WTC11 (cell line): Measurements from ENCODE around the gene ELAVL1. TPM values are rescaled to one million over a fixed set of nuclear protein-coding genes. Genes with fewer than 3 reads are reported as not detected.

Source experiments
- ATAC-seq: fragments of 200-7000 bp; cut with Tn5 transposase; 2 replicates; pipeline ENCODE4 v1.10.0; 2021; ENCODE audit warnings: mild to moderate bottlenecking, moderate library complexity
- CTCF ChIA-PET: fragments of 300-600 bp; sonication (Branson Sonifier 250); formaldehyde crosslinking; loops from one replicate; lab custom pipeline; 2021; ENCODE audit warnings: antibody characterized with exemption; lab: Charles Lee
- POLR2A ChIA-PET: fragments of 350-600 bp; sonication (Branson Sonifier 250); formaldehyde crosslinking; loops from one replicate; lab custom pipeline; 2021; ENCODE audit warnings: antibody characterized with exemption; lab: Charles Lee
- DNase-seq: peaks from one replicate; pipeline ENCODE4 v3.0.0; 2021; ENCODE audit warnings: low spot score
- H3K27ac Mint-ChIP-seq: 2 replicates; pipeline ENCODE4 v1.8.0; 2021; ENCODE audit warnings: mixed read lengths
- H3K27me3 Mint-ChIP-seq: 2 replicates; pipeline ENCODE4 v1.8.0; 2021; ENCODE audit warnings: low read depth, mild to moderate bottlenecking, moderate library complexity, mixed read lengths
- H3K36me3 Mint-ChIP-seq: 2 replicates; pipeline ENCODE4 v1.8.0; 2021; ENCODE audit warnings: mixed read lengths
- H3K4me1 Mint-ChIP-seq: 2 replicates; pipeline ENCODE4 v1.8.0; 2022; ENCODE audit warnings: mixed read lengths
- H3K4me3 Mint-ChIP-seq: 2 replicates; pipeline ENCODE4 v1.8.0; 2021; ENCODE audit warnings: mild to moderate bottlenecking, moderate library complexity, mixed read lengths
- H3K9me3 Mint-ChIP-seq: 2 replicates; pipeline ENCODE4 v1.8.0; 2021; ENCODE audit warnings: mixed read lengths
- AFF4 ChIP-seq: sonication (generic); formaldehyde crosslinking; IDR thresholded peaks from 2 replicates; pipeline ENCODE4 v1.8.1; 2023; ENCODE audit warnings: mild to moderate bottlenecking, missing genetic modification reagents, borderline replicate concordance
- ATF3 ChIP-seq: sonication (generic); formaldehyde crosslinking; conservative IDR thresholded peaks from 2 replicates; pipeline ENCODE4 v1.8.1; 2022; ENCODE audit warnings: mild to moderate bottlenecking, missing genetic modification reagents
- ATF6 ChIP-seq: sonication (generic); formaldehyde crosslinking; IDR thresholded peaks from 2 replicates; pipeline ENCODE4 v1.8.1; 2023; ENCODE audit warnings: mild to moderate bottlenecking, missing genetic modification reagents
- E2F4 ChIP-seq: sonication (generic); formaldehyde crosslinking; IDR thresholded peaks from 2 replicates; pipeline ENCODE4 v1.8.1; 2022; ENCODE audit warnings: low read depth, mild to moderate bottlenecking, moderate library complexity, missing genetic modification reagents, borderline replicate concordance
- ETV6 ChIP-seq: sonication (generic); formaldehyde crosslinking; IDR thresholded peaks from 2 replicates; pipeline ENCODE4 v1.8.1; 2022; ENCODE audit warnings: mild to moderate bottlenecking, missing genetic modification reagents
- JUN ChIP-seq: sonication (generic); formaldehyde crosslinking; IDR thresholded peaks from 2 replicates; pipeline ENCODE4 v1.8.0; 2023; ENCODE audit warnings: mild to moderate bottlenecking, missing genetic modification reagents
- NFYB ChIP-seq: sonication (generic); formaldehyde crosslinking; conservative IDR thresholded peaks from 2 replicates; pipeline ENCODE4 v1.8.0; 2022; ENCODE audit warnings: low read depth, missing genetic modification reagents
- NR3C1 ChIP-seq: sonication (generic); formaldehyde crosslinking; conservative IDR thresholded peaks from 2 replicates; pipeline ENCODE4 v1.8.1; 2023; ENCODE audit warnings: low read depth, mild to moderate bottlenecking, missing genetic modification reagents
- PRRX2 ChIP-seq: fragments of 250-450 bp; sonication (Bioruptor Pico); IDR thresholded peaks from 2 replicates; pipeline ENCODE4 v1.8.0; 2021; ENCODE audit warnings: mild to moderate bottlenecking
- SOX15 ChIP-seq: fragments of 250-450 bp; sonication (Bioruptor Pico); IDR thresholded peaks from 2 replicates; pipeline ENCODE4 v1.9.0; 2021; ENCODE audit warnings: mild to moderate bottlenecking
- TEAD1 ChIP-seq: sonication (generic); formaldehyde crosslinking; IDR thresholded peaks from 2 replicates; pipeline ENCODE4 v1.8.0; 2022; ENCODE audit warnings: mild to moderate bottlenecking, missing genetic modification reagents
- ZMAT4 ChIP-seq: fragments of 250-450 bp; sonication (Bioruptor Pico); IDR thresholded peaks from 2 replicates; pipeline ENCODE4 v1.9.0; 2021; ENCODE audit warnings: mild to moderate bottlenecking
- ZNF138 ChIP-seq: sonication (generic); formaldehyde crosslinking; conservative IDR thresholded peaks from 2 replicates; pipeline ENCODE4 v1.8.1; 2022; ENCODE audit warnings: mild to moderate bottlenecking, moderate library complexity, missing genetic modification reagents
- ZNF281 ChIP-seq: sonication (generic); formaldehyde crosslinking; IDR thresholded peaks from 2 replicates; pipeline ENCODE4 v1.8.0; 2023; ENCODE audit warnings: mild to moderate bottlenecking, missing genetic modification reagents
- ZNF423 ChIP-seq: fragments of 250-450 bp; sonication (Bioruptor Pico); IDR thresholded peaks from 2 replicates; pipeline ENCODE4 v2.1.2; 2022; ENCODE audit warnings: mild to moderate bottlenecking, moderate library complexity
- ZNF425 ChIP-seq: fragments of 250-450 bp; sonication (Bioruptor Pico); conservative IDR thresholded peaks from 2 replicates; pipeline ENCODE4 v1.9.0; 2021; ENCODE audit warnings: mild to moderate bottlenecking
- ZNF512 ChIP-seq: sonication (generic); formaldehyde crosslinking; IDR thresholded peaks from 2 replicates; pipeline ENCODE4 v1.8.1; 2022; ENCODE audit warnings: missing genetic modification reagents, borderline replicate concordance
- ZSCAN18 ChIP-seq: fragments of 250-450 bp; sonication (Bioruptor Pico); IDR thresholded peaks from 2 replicates; pipeline ENCODE4 v2.1.2; 2022; ENCODE audit warnings: mild to moderate bottlenecking, moderate library complexity
- total RNA-seq: library from RNA; stranded (reverse); gene quantifications from 3 replicates; pipeline ENCODE4 v1.2.3, GENCODE V29; 2021

ELAVL1 gene
- total RNA-seq, 1 experiment from 2014 or later = 160 TPM

- DNase-seq (no peak), ATAC-seq (no peak)
- H3K27ac Mint-ChIP-seq = no peak overlapping the region
- CTCF ChIA-PET = interaction anchor here (0.6 to 2.9 kb wide), 4 partner anchors 23 to 54 kb away, joined by 3 to 8 read pairs (median 3); partner anchors contain the start of genes SNAPC2 and TIMM44
- no peaks in the 10 kb centered on the region for H3K9me3 Mint-ChIP-seq
- peaks cover 19% of the 10 kb centered on the region for H3K4me1 Mint-ChIP-seq
- H3K4me3 Mint-ChIP-seq = no peak overlapping the region
- H3K36me3 Mint-ChIP-seq = peaks cover 34% of the 10 kb centered on the region
- H3K27me3 Mint-ChIP-seq = no peaks in the 10 kb centered on the region
- POLR2A ChIA-PET = no interaction called here
- no peak for TF ChIP-seq ZNF423
- TF ChIP-seq E2F4 (CRISPR knock-in tag) = no peak
- no peak for TF ChIP-seq ETV6 (CRISPR knock-in tag)
- no peak for TF ChIP-seq ATF3 (CRISPR knock-in tag)
- TF ChIP-seq ZMAT4 (CRISPR knock-in tag) = no peak
- no peak for TF ChIP-seq NR3C1 (CRISPR knock-in tag)
- no peak for TF ChIP-seq ZNF138 (CRISPR knock-in tag)
- no peak for TF ChIP-seq NFYB (CRISPR knock-in tag)
- TF ChIP-seq ZSCAN18 = no peak
- no peak for TF ChIP-seq TEAD1
- no peak for TF ChIP-seq ZNF425 (CRISPR knock-in tag)
- no peak for TF ChIP-seq ATF6 (CRISPR knock-in tag)
- no peak for TF ChIP-seq ZNF512
- no peak for TF ChIP-seq JUN
- no peak for TF ChIP-seq ZNF281 (CRISPR knock-in tag)
- TF ChIP-seq AFF4 (CRISPR knock-in tag) = no peak
- no peak for TF ChIP-seq PRRX2 (CRISPR knock-in tag)
- no peak for TF ChIP-seq SOX15
Measured at GRCh38 chr19:7973883-7974282, 31.6 kb downstream of the ELAVL1 start.
